HepG2 (cell line): Measurements from ENCODE around the gene VPS13D. TPM values are rescaled to one million over a fixed set of nuclear protein-coding genes. Genes with fewer than 3 reads are reported as not detected.

ENCODE experiments used
- CENPX ChIP-seq: sonication (generic); formaldehyde crosslinking; IDR thresholded peaks from 2 replicates; pipeline ENCODE4 v1.9.0; 2021; ENCODE audit warnings: mild to moderate bottlenecking, missing genetic modification reagents, moderate library complexity
- HDAC1 ChIP-seq: sonication (generic); formaldehyde crosslinking; IDR thresholded peaks from 2 replicates; pipeline ENCODE4 v1.5.1; 2020; ENCODE audit warnings: mild to moderate bottlenecking, missing genetic modification reagents
- HNRNPLL ChIP-seq: fragments of 200-400 bp; formaldehyde crosslinking; IDR thresholded peaks from 2 replicates; pipeline ENCODE4 v1.6.1; 2017; ENCODE audit warnings: mild to moderate bottlenecking, low read depth, low read length; ENCODE audit not compliant: poor library complexity, severe bottlenecking
- MIER3 ChIP-seq: IDR thresholded peaks from 2 replicates; pipeline ENCODE4 v1.6.1; 2016; ENCODE audit warnings: missing compliant biosample characterization, borderline replicate concordance
- NCOR1 ChIP-seq: fragments of 200-600 bp; sonication (generic); IDR thresholded peaks from 2 replicates; pipeline ENCODE4 v1.7.0; 2017; ENCODE audit warnings: antibody characterized with exemption, low read length, borderline replicate concordance
- NPAS2 ChIP-seq: sonication (generic); formaldehyde crosslinking; IDR thresholded peaks from 2 replicates; pipeline ENCODE4 v1.8.0; 2022; ENCODE audit warnings: mild to moderate bottlenecking, missing genetic modification reagents, borderline replicate concordance
- RARA ChIP-seq: IDR thresholded peaks from 2 replicates; pipeline ENCODE4 v1.6.1; 2016; ENCODE audit warnings: missing genetic modification reagents, missing compliant biosample characterization
- SMAD9 ChIP-seq: sonication (generic); formaldehyde crosslinking; IDR thresholded peaks from 2 replicates; pipeline ENCODE4 v1.5.1; 2020; ENCODE audit warnings: mild to moderate bottlenecking, missing genetic modification reagents
- TEAD2 ChIP-seq: sonication (generic); formaldehyde crosslinking; IDR thresholded peaks from 2 replicates; pipeline ENCODE4 v1.9.0; 2021; ENCODE audit warnings: missing genetic modification reagents
- YEATS4 ChIP-seq: sonication (generic); formaldehyde crosslinking; IDR thresholded peaks from 2 replicates; pipeline ENCODE4 v1.4.0; 2020; ENCODE audit warnings: missing genetic modification reagents, borderline replicate concordance
- ZFX ChIP-seq: sonication (generic); formaldehyde crosslinking; IDR thresholded peaks from 2 replicates; pipeline ENCODE4 v1.4.0; 2020; ENCODE audit warnings: mild to moderate bottlenecking, low read depth, missing genetic modification reagents, moderate library complexity
- ZNF160 ChIP-seq: sonication (generic); formaldehyde crosslinking; IDR thresholded peaks from 2 replicates; pipeline ENCODE4 v1.8.0; 2022; ENCODE audit warnings: mild to moderate bottlenecking, inconsistent platforms, missing genetic modification reagents
- ZNF343 ChIP-seq: sonication (generic); formaldehyde crosslinking; IDR thresholded peaks from 2 replicates; pipeline ENCODE4 v1.4.0; 2020; ENCODE audit warnings: mild to moderate bottlenecking, missing genetic modification reagents
- ZNF383 ChIP-seq: sonication (generic); formaldehyde crosslinking; IDR thresholded peaks from 2 replicates; pipeline ENCODE4 v1.4.0; 2020; ENCODE audit warnings: missing genetic modification reagents, mild to moderate bottlenecking, borderline replicate concordance
- ZNF891 ChIP-seq: sonication (generic); formaldehyde crosslinking; IDR thresholded peaks from 2 replicates; pipeline ENCODE4 v1.5.0; 2020; ENCODE audit warnings: mild to moderate bottlenecking, missing genetic modification reagents
- polyA plus RNA-seq, 8 experiments: library from polyadenylated mRNA; depleted of rRNA in 3 of 8; stranded (reverse) in 7 of 8; unstranded in 1 of 8; fragments of >200 nt; fragmentation: Illumina TruSeq in 4 of 8; extraction: Trizol in 4 of 8; gene quantifications; 2 replicates each; pipeline versions ENCODE4 v1.2.1 to v1.2.3, GENCODE V29; 2011 to 2016; ENCODE audit warnings: low read depth in 4 of 8, missing spikeins in 1 of 8, mixed read lengths in 1 of 8; ENCODE audit not compliant: insufficient read depth in 1 of 8
- total RNA-seq, 5 experiments: library from RNA; depleted of rRNA; stranded (reverse); fragments of >200 nt; fragmentation: Illumina TruSeq; extraction: Trizol; gene quantifications; 2 replicates each; pipeline ENCODE4 v1.2.3, GENCODE V29; 2016; ENCODE audit warnings: low read depth in 1 of 5
- TF ChIP-seq, protein P1 (sequence below): IDR thresholded peaks from 2 replicates; pipeline ENCODE4 v1.6.1; 2012; ENCODE audit warnings: low read length, improper control_type of control experiment
- TF ChIP-seq, protein P2 (sequence below): sonication (generic); formaldehyde crosslinking; IDR thresholded peaks from 2 replicates; pipeline ENCODE4 v1.4.0; 2020; ENCODE audit warnings: missing genetic modification reagents, borderline replicate concordance

Gene VPS13D
- total and polyA plus RNA-seq, 2 of the 13 experiments (the other 11 are each of a cell fraction or from before 2014, with no cell fraction given): 8.6 to 13.9 TPM

DNA sequence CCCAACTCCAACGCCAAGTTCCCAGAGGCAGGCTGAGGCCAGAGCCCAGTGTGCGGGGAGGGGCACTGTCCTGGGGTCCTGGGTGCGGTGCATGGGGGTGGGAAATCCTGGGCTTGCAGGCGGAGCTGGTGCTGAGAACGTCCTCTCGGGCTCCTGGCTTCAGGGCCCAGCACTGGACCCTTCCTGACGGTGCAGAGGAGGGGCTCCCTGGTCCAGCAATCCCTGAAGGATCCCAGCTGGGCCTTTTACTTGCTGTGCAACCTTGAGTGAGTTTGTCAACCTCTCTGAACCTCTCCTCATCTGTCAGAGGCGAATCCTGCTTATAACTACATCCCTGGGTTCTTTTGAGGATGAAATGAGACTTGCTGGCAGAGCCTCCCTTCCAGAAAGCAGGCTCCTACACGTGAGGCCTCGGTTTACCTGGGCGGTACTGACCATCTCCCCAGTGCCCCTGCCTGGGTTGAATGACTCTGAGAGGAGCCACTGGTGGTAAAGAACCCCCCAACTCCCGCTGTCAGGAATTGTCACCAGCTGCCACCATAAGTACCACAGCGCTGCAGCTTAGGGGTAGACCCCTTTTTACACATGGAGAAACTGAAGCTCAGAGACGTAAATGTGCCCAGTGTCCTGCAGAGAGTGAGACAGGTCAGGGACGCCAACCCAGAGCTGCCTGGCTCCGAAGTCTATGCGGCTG lies 310.9 kb downstream of the VPS13D start (continued):
- no peak for TF ChIP-seq HDAC1 (CRISPR knock-in tag)
- 0 out of 2 replicates have a peak, but pooled peaks have one; percentile 3 for TF ChIP-seq RARA
- no peak for TF ChIP-seq ZNF160 (CRISPR knock-in tag)
- TF ChIP-seq CENPX (CRISPR knock-in tag): no peak
- no peak for TF ChIP-seq ZNF383 (CRISPR knock-in tag)
- TF ChIP-seq, protein P1, sequence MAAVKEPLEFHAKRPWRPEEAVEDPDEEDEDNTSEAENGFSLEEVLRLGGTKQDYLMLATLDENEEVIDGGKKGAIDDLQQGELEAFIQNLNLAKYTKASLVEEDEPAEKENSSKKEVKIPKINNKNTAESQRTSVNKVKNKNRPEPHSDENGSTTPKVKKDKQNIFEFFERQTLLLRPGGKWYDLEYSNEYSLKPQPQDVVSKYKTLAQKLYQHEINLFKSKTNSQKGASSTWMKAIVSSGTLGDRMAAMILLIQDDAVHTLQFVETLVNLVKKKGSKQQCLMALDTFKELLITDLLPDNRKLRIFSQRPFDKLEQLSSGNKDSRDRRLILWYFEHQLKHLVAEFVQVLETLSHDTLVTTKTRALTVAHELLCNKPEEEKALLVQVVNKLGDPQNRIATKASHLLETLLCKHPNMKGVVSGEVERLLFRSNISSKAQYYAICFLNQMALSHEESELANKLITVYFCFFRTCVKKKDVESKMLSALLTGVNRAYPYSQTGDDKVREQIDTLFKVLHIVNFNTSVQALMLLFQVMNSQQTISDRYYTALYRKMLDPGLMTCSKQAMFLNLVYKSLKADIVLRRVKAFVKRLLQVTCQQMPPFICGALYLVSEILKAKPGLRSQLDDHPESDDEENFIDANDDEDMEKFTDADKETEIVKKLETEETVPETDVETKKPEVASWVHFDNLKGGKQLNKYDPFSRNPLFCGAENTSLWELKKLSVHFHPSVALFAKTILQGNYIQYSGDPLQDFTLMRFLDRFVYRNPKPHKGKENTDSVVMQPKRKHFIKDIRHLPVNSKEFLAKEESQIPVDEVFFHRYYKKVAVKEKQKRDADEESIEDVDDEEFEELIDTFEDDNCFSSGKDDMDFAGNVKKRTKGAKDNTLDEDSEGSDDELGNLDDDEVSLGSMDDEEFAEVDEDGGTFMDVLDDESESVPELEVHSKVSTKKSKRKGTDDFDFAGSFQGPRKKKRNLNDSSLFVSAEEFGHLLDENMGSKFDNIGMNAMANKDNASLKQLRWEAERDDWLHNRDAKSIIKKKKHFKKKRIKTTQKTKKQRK: no peak
- TF ChIP-seq, protein P2, sequence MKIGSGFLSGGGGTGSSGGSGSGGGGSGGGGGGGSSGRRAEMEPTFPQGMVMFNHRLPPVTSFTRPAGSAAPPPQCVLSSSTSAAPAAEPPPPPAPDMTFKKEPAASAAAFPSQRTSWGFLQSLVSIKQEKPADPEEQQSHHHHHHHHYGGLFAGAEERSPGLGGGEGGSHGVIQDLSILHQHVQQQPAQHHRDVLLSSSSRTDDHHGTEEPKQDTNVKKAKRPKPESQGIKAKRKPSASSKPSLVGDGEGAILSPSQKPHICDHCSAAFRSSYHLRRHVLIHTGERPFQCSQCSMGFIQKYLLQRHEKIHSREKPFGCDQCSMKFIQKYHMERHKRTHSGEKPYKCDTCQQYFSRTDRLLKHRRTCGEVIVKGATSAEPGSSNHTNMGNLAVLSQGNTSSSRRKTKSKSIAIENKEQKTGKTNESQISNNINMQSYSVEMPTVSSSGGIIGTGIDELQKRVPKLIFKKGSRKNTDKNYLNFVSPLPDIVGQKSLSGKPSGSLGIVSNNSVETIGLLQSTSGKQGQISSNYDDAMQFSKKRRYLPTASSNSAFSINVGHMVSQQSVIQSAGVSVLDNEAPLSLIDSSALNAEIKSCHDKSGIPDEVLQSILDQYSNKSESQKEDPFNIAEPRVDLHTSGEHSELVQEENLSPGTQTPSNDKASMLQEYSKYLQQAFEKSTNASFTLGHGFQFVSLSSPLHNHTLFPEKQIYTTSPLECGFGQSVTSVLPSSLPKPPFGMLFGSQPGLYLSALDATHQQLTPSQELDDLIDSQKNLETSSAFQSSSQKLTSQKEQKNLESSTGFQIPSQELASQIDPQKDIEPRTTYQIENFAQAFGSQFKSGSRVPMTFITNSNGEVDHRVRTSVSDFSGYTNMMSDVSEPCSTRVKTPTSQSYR (CRISPR knock-in tag): peak; percentile 32; the same call in 1 of the 2 replicates
- TF ChIP-seq YEATS4 (CRISPR knock-in tag): peak; percentile 52; the same call in 1 of the 2 replicates
- TF ChIP-seq ZNF891 (CRISPR knock-in tag): no peak
- no peak for TF ChIP-seq MIER3
- TF ChIP-seq NCOR1: no peak
- TF ChIP-seq HNRNPLL: no peak
- no peak for TF ChIP-seq ZNF343
- peak; percentile 18; the same call in 1 of the 2 replicates for TF ChIP-seq ZFX (CRISPR knock-in tag)
- TF ChIP-seq TEAD2: 0 out of 2 replicates have a peak, but pooled peaks have one; percentile 3
- no peak for TF ChIP-seq NPAS2 (CRISPR knock-in tag)
- no peak for TF ChIP-seq SMAD9 (CRISPR knock-in tag)
